AG09319 (cell line): ENCODE results near the gene RCOR3.
A peak's percentile ranks its signal among the peaks of the same experiment; 100 is the strongest.
"Not testable (repeated sequence)": the region's sequence is repeated elsewhere in the genome, so short reads cannot be mapped to it uniquely, and the experiment has no call there.

Source experiments
- DNase-seq: peaks from one replicate; pipeline ENCODE4 v3.0.0-alpha.2; 2010; ENCODE audit warnings: low read depth; ENCODE audit errors: extremely low read depth
- TF ChIP-seq, protein P1 (sequence below): IDR thresholded peaks from 2 replicates; pipeline ENCODE4 v1.5.1; 2011; ENCODE audit warnings: low read depth, mild to moderate bottlenecking, inconsistent platforms, low read length, moderate library complexity

Gene RCOR3

DNA sequence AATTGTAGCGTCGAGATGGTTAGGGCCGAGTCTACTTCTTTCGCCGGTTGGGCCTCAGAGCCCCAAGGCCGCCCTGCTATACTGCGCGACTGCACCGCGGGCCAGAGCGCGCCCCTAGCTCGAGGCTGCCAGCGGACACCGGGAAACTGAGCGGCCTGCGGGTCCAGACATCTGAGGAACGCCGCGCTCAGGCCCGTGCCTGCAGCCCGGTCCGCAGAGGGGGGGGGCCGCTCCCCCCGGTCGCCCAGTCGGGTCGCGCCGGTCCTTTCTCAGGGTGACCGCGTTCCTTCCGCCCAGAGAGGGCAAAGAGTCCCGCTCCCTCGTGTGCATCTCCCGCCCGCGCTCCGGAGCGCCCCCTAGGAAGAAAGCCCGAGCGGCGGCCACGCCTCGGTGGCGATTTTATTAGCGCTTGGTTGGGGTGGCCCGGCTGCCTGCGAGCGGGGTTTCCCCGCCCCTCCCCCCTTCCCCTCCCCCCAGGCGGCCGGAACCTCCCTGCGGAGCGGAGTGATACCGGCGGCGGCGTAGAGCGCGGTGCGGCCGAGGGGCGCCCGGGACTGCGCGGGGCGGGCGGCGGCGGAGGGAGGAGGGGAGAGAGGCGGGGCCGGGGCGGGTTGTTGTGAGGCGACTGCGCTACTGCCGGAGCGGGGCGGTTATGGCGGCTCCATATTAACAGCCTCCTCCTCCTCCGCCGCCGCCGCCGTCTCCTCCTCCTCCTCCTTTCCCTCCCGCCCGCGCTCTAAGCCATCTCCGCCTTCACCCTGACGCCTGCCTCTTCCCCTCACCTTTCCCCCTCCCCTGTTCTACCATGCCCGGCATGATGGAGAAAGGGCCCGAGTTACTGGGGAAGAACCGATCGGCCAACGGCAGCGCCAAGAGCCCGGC, at the start of gene RCOR3:
TSS of gene RCOR3 (plus strand) at position 611 of the 882 bp plus-strand sequence. CDS start at position 806, 195 bp downstream.
- peak; percentile 90 for DNase-seq
- TF ChIP-seq, protein P1, sequence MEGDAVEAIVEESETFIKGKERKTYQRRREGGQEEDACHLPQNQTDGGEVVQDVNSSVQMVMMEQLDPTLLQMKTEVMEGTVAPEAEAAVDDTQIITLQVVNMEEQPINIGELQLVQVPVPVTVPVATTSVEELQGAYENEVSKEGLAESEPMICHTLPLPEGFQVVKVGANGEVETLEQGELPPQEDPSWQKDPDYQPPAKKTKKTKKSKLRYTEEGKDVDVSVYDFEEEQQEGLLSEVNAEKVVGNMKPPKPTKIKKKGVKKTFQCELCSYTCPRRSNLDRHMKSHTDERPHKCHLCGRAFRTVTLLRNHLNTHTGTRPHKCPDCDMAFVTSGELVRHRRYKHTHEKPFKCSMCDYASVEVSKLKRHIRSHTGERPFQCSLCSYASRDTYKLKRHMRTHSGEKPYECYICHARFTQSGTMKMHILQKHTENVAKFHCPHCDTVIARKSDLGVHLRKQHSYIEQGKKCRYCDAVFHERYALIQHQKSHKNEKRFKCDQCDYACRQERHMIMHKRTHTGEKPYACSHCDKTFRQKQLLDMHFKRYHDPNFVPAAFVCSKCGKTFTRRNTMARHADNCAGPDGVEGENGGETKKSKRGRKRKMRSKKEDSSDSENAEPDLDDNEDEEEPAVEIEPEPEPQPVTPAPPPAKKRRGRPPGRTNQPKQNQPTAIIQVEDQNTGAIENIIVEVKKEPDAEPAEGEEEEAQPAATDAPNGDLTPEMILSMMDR: peak; percentile 46

DNA sequence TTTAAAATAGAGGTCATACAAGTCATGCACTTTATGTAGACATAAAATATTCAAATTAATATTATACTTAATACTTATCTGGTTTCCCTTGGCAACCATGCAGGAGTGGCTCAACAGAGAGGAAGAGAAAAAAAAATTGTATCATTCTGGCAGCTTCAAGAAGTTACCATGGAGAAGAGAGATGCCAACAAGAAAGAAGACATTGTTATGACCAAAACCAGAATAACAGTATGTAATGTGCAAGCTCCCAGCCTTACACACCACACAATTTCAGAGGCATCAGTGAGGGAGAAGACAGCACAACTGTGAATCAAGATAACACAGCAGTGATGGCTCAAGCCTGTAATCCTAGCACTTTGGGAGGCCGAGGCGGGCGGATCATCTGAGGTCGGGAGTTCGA, 49.1 kb upstream of the RCOR3 start:
- DNase-seq: no peak
- TF ChIP-seq, protein P1: no peak

DNA sequence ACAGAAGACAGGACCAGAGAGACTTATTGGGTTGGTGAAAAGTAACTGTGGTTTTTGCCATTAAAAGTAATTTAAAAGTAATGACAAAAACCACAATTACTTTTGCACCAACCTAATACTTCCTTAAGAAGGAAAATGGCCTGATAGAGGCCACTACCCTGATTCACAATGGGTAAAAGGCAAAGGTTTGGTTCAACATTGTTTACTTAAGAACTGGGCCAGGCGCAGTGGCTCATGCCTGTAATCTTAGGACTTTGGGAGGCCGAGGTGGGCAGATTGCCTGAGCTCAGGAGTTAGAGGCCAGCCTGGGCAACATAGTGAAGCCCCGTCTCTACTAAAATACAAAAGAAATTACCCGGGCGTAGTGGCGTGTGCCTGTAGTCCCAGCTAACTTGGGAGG, 48.2 kb upstream of the RCOR3 start:
- TF ChIP-seq, protein P1: no peak
- no peak for DNase-seq

DNA sequence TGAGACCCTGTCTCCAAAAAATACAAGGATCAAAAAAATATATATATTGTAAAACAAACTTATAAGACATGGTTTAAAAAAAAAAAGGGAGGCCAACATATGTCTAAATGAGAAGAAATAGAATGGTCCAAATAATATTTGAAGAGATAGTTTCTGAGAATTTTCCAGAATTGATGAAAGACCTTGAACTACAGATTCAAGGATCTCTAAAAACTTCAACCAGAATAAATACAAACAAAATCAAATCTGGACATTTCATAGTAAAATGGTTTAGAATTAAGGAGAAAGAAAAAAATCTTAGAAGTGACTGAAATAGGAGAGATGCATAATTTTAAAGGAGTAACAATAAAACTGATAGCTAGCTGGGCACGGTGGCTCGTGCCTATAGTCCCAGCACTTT, 45.5 kb upstream of the RCOR3 start:
- no peak for DNase-seq
- TF ChIP-seq, protein P1: no peak

DNA sequence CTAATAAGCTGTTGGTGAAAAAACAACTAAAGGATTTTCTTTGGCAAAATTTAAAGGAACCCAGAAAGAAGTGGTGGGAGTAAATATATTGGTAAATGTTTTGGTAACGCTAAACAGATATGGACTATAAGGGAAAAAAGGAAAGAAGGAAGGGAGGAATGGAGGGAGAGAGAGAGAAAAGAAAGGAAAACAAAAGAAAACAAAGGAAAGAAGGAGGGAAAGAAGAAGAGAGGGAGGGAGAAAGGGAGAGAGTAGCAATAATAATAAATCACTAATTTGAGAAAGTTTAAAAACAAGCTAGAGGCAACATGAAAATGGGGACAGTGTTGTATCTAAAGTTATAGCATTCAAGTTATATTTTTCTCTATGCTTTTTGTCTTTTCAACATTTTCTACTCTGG, 43.6 kb upstream of the RCOR3 start:
- DNase-seq: no peak
- TF ChIP-seq, protein P1: no peak

DNA sequence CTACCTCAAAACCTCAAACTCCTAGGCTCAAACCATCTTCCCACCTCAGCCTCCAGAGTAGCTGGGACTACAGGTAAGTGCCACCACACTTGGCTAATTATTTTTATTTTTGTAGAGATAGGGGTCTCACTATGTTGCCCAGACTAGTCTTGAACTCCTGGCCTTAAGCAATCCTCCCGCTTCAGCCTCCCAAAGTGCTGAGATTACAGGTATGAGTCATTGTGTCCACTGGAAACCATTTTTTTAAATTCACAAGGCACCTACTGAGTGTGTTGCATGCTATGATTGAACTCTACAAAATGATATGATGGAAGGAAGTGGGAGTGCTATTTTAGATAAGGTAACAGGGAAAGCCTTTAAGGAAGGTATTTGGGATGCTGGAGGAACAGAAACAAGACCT, 41.8 kb upstream of the RCOR3 start:
- TF ChIP-seq, protein P1: no peak
- no peak for DNase-seq

DNA sequence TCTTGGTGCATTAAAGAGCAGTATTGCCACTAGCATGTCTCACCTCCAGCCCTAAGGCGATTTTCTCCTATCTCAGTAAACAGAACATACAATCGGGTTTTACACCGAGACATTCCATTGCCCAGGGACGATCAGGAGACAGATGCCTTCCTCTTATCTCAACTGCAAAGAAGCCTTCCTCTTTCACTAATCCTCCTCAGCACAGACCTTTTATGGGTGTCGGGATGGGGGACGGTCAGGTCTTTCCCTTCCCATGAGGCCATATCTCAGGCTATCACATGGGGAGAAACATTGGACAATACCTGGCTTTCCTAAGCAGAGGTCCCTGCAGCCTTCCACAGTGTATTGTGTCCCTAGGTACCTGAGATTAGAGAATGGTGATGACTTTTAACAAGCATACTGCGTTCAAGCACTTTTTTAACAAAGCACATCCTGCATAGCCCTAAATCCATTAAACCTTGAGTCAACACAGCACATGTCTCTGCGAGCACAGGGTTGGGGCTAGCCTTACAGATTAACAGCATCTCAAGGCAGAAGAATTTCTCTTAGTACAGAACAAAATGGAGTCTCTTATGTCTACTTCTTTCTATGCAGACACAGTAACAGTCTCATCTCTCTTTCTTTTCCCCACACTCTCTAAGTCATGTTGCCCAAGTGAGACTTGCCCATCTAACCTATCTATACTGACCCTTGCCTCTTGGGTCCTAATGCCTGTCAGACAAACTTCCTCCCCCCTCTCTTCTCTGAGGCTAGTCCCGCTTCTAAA, 36.5 kb upstream of the RCOR3 start:
- DNase-seq: not testable (repeated sequence)

DNA sequence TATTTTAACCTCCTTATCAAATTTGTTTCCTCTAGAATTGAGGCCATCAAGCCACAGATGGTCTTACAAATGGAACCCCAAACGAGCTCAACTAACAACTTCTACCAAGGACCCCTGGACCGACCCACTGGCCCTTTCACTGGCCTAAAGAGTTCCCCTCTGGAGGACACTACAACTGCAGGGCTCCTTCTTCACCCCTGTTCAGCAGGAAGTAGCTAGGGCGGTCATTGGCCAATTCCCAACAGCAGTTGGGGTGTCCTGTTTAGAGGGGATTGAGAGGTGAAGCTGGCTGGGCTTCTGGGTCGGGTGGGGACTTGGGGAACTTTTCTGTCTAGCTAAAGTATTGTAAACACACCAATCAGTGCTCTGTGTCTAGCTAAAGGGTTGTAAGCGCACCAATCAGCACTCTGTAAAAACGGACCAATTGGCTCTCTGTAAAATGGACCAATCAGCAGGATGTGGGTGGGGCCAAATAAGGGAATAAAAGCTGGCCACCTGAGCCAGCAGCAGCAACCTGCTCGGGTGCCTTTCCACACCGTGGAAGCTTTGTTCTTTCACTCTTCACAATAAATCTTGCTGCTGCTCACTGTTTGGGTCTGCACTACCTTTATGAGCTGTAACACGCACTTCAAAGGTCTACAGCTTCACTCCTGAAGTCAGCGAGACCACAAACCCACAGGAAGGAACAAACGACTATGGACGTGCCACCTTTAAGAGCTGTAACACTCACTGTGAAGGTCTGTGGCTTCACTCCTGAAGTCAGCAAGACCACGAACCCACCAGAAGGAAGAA, 30.4 kb upstream of the RCOR3 start:
- not testable (repeated sequence) for DNase-seq
